ENCODE data around the gene PLCL2. TPM values are rescaled to one million over a fixed set of nuclear protein-coding genes. Genes with fewer than 3 reads are reported as not detected.
A peak's percentile ranks its signal among the peaks of the same experiment; 100 is the strongest.

PLCL2 gene
- total and polyA plus RNA-seq, 10 of the 15 experiments (the other 5 are each of a cell fraction or from before 2014, with no cell fraction given) = 7.5 to 37.3 (median 21.7) TPM

GRCh38 chr3:17052363-17052762, 167.6 kb downstream of the PLCL2 start (continued):
- TF ChIP-seq SIN3A (IDR thresholded peaks at IDR 0.05; ENCODE audit: low read depth, low read length) (no peak), SREBF1 (IDR thresholded peaks at IDR 0.05; ENCODE audit: low read length) (no peak), TCF12 (IDR thresholded peaks at IDR 0.05; ENCODE audit: low read depth, low read length) (no peak), ZNF217 (IDR thresholded peaks at IDR 0.05) (0 out of 2 replicates have a peak, but pooled peaks have one; percentile 57), KDM1A (IDR thresholded peaks at IDR 0.05; ENCODE audit: borderline replicate concordance) (no peak), NR2C2 (IDR thresholded peaks at IDR 0.05; ENCODE audit: borderline replicate concordance, control insufficient read depth, insufficient read length, low read depth) (no peak), CBFB (IDR thresholded peaks at IDR 0.05; ENCODE audit: low read depth) (no peak), RAD21 (IDR thresholded peaks at IDR 0.05; ENCODE audit: insufficient read depth, low read depth, low read length) (no peak), SPI1 (IDR thresholded peaks at IDR 0.05; ENCODE audit: borderline replicate concordance, insufficient read depth, low read depth, low read length) (peak; percentile 93), MXI1 (IDR thresholded peaks at IDR 0.05; ENCODE audit: low read depth, low read length) (no peak), FOXM1 (IDR thresholded peaks at IDR 0.05; ENCODE audit: low read depth, low read length) (no peak), MYB (IDR thresholded peaks at IDR 0.05; ENCODE audit: borderline replicate concordance, low read depth, low read length) (no peak), SMC3 (IDR thresholded peaks at IDR 0.05; ENCODE audit: borderline replicate concordance, low read length) (no peak), SUPT20H (IDR thresholded peaks at IDR 0.05; ENCODE audit: borderline replicate concordance, control insufficient read depth, low read depth, low read length) (no peak), MEF2B (IDR thresholded peaks at IDR 0.05; ENCODE audit: partially characterized antibody, poor library complexity, severe bottlenecking) (no peak), SRF (IDR thresholded peaks at IDR 0.05; ENCODE audit: low read depth in 2 of 2, low read length in 2 of 2) (no peak), POU2F2 (IDR thresholded peaks at IDR 0.05; ENCODE audit: borderline replicate concordance, low read depth, low read length) (no peak), HDAC6 (IDR thresholded peaks at IDR 0.05; ENCODE audit: unreplicated experiment) (no peak)
- TF ChIP-seq, protein P1, sequence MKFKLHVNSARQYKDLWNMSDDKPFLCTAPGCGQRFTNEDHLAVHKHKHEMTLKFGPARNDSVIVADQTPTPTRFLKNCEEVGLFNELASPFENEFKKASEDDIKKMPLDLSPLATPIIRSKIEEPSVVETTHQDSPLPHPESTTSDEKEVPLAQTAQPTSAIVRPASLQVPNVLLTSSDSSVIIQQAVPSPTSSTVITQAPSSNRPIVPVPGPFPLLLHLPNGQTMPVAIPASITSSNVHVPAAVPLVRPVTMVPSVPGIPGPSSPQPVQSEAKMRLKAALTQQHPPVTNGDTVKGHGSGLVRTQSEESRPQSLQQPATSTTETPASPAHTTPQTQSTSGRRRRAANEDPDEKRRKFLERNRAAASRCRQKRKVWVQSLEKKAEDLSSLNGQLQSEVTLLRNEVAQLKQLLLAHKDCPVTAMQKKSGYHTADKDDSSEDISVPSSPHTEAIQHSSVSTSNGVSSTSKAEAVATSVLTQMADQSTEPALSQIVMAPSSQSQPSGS (IDR thresholded peaks at IDR 0.05; ENCODE audit: low read length) = peak; percentile 69; the same call in 1 of the 2 replicates
- TF ChIP-seq, protein P2, sequence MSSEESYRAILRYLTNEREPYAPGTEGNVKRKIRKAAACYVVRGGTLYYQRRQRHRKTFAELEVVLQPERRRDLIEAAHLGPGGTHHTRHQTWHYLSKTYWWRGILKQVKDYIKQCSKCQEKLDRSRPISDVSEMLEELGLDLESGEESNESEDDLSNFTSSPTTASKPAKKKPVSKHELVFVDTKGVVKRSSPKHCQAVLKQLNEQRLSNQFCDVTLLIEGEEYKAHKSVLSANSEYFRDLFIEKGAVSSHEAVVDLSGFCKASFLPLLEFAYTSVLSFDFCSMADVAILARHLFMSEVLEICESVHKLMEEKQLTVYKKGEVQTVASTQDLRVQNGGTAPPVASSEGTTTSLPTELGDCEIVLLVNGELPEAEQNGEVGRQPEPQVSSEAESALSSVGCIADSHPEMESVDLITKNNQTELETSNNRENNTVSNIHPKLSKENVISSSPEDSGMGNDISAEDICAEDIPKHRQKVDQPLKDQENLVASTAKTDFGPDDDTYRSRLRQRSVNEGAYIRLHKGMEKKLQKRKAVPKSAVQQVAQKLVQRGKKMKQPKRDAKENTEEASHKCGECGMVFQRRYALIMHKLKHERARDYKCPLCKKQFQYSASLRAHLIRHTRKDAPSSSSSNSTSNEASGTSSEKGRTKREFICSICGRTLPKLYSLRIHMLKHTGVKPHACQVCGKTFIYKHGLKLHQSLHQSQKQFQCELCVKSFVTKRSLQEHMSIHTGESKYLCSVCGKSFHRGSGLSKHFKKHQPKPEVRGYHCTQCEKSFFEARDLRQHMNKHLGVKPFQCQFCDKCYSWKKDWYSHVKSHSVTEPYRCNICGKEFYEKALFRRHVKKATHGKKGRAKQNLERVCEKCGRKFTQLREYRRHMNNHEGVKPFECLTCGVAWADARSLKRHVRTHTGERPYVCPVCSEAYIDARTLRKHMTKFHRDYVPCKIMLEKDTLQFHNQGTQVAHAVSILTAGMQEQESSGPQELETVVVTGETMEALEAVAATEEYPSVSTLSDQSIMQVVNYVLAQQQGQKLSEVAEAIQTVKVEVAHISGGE (CRISPR knock-in tag; IDR thresholded peaks at IDR 0.05) = no peak
- TF ChIP-seq, protein P3, sequence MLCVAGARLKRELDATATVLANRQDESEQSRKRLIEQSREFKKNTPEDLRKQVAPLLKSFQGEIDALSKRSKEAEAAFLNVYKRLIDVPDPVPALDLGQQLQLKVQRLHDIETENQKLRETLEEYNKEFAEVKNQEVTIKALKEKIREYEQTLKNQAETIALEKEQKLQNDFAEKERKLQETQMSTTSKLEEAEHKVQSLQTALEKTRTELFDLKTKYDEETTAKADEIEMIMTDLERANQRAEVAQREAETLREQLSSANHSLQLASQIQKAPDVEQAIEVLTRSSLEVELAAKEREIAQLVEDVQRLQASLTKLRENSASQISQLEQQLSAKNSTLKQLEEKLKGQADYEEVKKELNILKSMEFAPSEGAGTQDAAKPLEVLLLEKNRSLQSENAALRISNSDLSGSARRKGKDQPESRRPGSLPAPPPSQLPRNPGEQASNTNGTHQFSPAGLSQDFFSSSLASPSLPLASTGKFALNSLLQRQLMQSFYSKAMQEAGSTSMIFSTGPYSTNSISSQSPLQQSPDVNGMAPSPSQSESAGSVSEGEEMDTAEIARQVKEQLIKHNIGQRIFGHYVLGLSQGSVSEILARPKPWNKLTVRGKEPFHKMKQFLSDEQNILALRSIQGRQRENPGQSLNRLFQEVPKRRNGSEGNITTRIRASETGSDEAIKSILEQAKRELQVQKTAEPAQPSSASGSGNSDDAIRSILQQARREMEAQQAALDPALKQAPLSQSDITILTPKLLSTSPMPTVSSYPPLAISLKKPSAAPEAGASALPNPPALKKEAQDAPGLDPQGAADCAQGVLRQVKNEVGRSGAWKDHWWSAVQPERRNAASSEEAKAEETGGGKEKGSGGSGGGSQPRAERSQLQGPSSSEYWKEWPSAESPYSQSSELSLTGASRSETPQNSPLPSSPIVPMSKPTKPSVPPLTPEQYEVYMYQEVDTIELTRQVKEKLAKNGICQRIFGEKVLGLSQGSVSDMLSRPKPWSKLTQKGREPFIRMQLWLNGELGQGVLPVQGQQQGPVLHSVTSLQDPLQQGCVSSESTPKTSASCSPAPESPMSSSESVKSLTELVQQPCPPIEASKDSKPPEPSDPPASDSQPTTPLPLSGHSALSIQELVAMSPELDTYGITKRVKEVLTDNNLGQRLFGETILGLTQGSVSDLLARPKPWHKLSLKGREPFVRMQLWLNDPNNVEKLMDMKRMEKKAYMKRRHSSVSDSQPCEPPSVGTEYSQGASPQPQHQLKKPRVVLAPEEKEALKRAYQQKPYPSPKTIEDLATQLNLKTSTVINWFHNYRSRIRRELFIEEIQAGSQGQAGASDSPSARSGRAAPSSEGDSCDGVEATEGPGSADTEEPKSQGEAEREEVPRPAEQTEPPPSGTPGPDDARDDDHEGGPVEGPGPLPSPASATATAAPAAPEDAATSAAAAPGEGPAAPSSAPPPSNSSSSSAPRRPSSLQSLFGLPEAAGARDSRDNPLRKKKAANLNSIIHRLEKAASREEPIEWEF (IDR thresholded peaks at IDR 0.05; ENCODE audit: insufficient replicate concordance, low read depth, low read length) = no peak
- TF ChIP-seq, protein P4, sequence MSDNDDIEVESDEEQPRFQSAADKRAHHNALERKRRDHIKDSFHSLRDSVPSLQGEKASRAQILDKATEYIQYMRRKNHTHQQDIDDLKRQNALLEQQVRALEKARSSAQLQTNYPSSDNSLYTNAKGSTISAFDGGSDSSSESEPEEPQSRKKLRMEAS (IDR thresholded peaks at IDR 0.05; ENCODE audit: low read depth, low read length) = no peak

All from GM12878 (cell line).